Stomach (tissue), 4 donors: Measurements from ENCODE around the gene RASSF1.

ENCODE experiments used
- CTCF ChIP-seq, 7 experiments: fragments of 450-650 bp in 4 of 7; fragments of 200-600 bp in 3 of 7; sonication (generic) in 3 of 7; IDR thresholded peaks; one replicate each; pipeline ENCODE4 v1.5.1; 2016 to 2019; ENCODE audit warnings: antibody characterized with exemption in 7 of 7, control low read depth in 2 of 7, mild to moderate bottlenecking in 1 of 7
- POLR2A ChIP-seq, 4 donors: fragments of 450-650 bp; IDR thresholded peaks; one replicate each; pipeline ENCODE4 v1.6.1; 2016; ENCODE audit warnings: antibody characterized with exemption in 4 of 4, control low read depth in 2 of 4, mild to moderate bottlenecking in 1 of 4, moderate library complexity in 1 of 4

- no peak for TF ChIP-seq CTCF (IDR thresholded peaks at IDR 0.05)
- no peak for TF ChIP-seq POLR2A (IDR thresholded peaks at IDR 0.05)
These were observed 12.1 kb upstream of the RASSF1 start for GRCh38 chr3:50352781-50353180.
